H1 (cell line): ENCODE results near the gene HSPA1A. TPM values are rescaled to one million over a fixed set of nuclear protein-coding genes. Genes with fewer than 3 reads are reported as not detected.
A peak's percentile ranks its signal among the peaks of the same experiment; 100 is the strongest.

Experiments used
- CTCF ChIA-PET: fragments of 300-600 bp; sonication (Branson Sonifier 250); formaldehyde crosslinking; loops from one replicate; lab custom pipeline; 2021; ENCODE audit not compliant: partially characterized antibody; lab: Charles Lee
- POLR2A ChIA-PET: fragments of 300-600 bp; sonication (Branson Sonifier 250); formaldehyde crosslinking; loops from one replicate; lab custom pipeline; 2021; ENCODE audit warnings: inconsistent platforms; ENCODE audit not compliant: partially characterized antibody; lab: Charles Lee
- DNase-seq, 2 experiments: peaks; one replicate each; pipeline versions ENCODE4 v3.0.0 to v3.0.0-alpha.2; 2010 to 2022; ENCODE audit warnings: low spot score in 2 of 2, low read depth in 1 of 2, mixed read lengths in 1 of 2
- FAIRE-seq: peaks from 2 replicates; lab custom pipeline; 2011; peaks lifted over from hg19 to GRCh38; lab: Jason Lieb, UNC
- H2AFZ ChIP-seq: 2 replicates; pipeline ENCODE4 v1.8.1; 2012; ENCODE audit warnings: low read length, inconsistent platforms
- H2AK5ac ChIP-seq: 2 replicates; pipeline ENCODE4 v1.6.1; 2013; ENCODE audit warnings: low read depth, low read length
- H2BK120ac ChIP-seq: replicated peaks from 2 replicates; pipeline ENCODE3; 2013; ENCODE audit warnings: low read depth, low read length, inconsistent platforms
- H2BK12ac ChIP-seq: 2 replicates; pipeline ENCODE4 v1.6.1; 2013; ENCODE audit warnings: low read depth, low read length
- H2BK15ac ChIP-seq: 2 replicates; pipeline ENCODE4 v1.6.1; 2013; ENCODE audit warnings: low read length
- H2BK20ac ChIP-seq: 2 replicates; pipeline ENCODE4 v1.6.1; 2013; ENCODE audit warnings: low read length
- H2BK5ac ChIP-seq: 2 replicates; pipeline ENCODE4 v1.6.1; 2013; ENCODE audit warnings: low read depth, low read length
- H3K14ac ChIP-seq: 2 replicates; pipeline ENCODE4 v1.6.1; 2013; ENCODE audit warnings: inconsistent platforms; ENCODE audit not compliant: insufficient read length
- H3K18ac ChIP-seq: 2 replicates; pipeline ENCODE4 v1.6.1; 2013; ENCODE audit warnings: low read length; ENCODE audit errors: extremely low read depth
- H3K23ac ChIP-seq: 2 replicates; pipeline ENCODE4 v1.6.1; 2013; ENCODE audit warnings: inconsistent platforms; ENCODE audit not compliant: insufficient read length
- H3K23me2 ChIP-seq: 2 replicates; pipeline ENCODE4 v1.6.1; 2013; ENCODE audit warnings: low read depth, low read length
- H3K27ac ChIP-seq: 2 replicates; pipeline ENCODE4 v1.6.1; 2011; ENCODE audit warnings: low read depth, low read length, inconsistent platforms
- H3K27me3 ChIP-seq, 4 experiments: replicated peaks in 1 of 4; 1 replicate in 1 of 4; 2 replicates in 3 of 4; pipeline versions ENCODE4 v1.6.1 to v1.8.1; 2011 to 2013; ENCODE audit warnings: low read length in 3 of 4, mild to moderate bottlenecking in 3 of 4, inconsistent platforms in 2 of 4, mixed read lengths in 2 of 4, moderate library complexity in 1 of 4; ENCODE audit not compliant: control insufficient read depth in 3 of 4, insufficient read depth in 3 of 4; ENCODE audit errors: extremely low read depth in 1 of 4
- H3K36me3 ChIP-seq, 4 experiments: 2 replicates each; pipeline versions ENCODE4 v1.6.1 to v1.8.1; 2011 to 2013; ENCODE audit warnings: mild to moderate bottlenecking in 4 of 4, low read length in 3 of 4, moderate library complexity in 2 of 4, control low read depth in 1 of 4, inconsistent platforms in 1 of 4; ENCODE audit not compliant: insufficient read depth in 4 of 4, control insufficient read depth in 2 of 4
- H3K4ac ChIP-seq: replicated peaks from 2 replicates; pipeline ENCODE3; 2013; ENCODE audit warnings: low read length, low read depth, mixed read lengths, inconsistent platforms; ENCODE audit not compliant: insufficient read length
- H3K4me1 ChIP-seq, 4 experiments: replicated peaks in 1 of 4; 1 replicate in 1 of 4; 2 replicates in 3 of 4; pipeline versions ENCODE4 v1.6.1 to v1.8.1; 2011 to 2013; ENCODE audit warnings: low read length in 3 of 4, inconsistent platforms in 2 of 4, mixed read lengths in 1 of 4; ENCODE audit not compliant: insufficient read depth in 4 of 4, control insufficient read depth in 3 of 4
- H3K4me2 ChIP-seq, 2 experiments: 2 replicates each; pipeline versions ENCODE4 v1.6.1 to v1.8.1; 2011 to 2013; ENCODE audit warnings: low read depth in 2 of 2, low read length in 2 of 2, control low read depth in 1 of 2, inconsistent platforms in 1 of 2, mild to moderate bottlenecking in 1 of 2; ENCODE audit not compliant: insufficient read depth in 1 of 2
- H3K4me3 ChIP-seq, 4 experiments: fragments of 200-600, 300-600 bp in 1 of 4; sonication (generic), shearing (Covaris generic), sonication (Bioruptor Twin) in 1 of 4; 2 replicates each; pipeline versions ENCODE4 v1.5.1 to v1.8.1; 2011 to 2016; ENCODE audit warnings: low read length in 4 of 4, low read depth in 3 of 4, control low read depth in 2 of 4, inconsistent platforms in 2 of 4, mild to moderate bottlenecking in 2 of 4, mixed read lengths in 1 of 4, moderate library complexity in 1 of 4; ENCODE audit not compliant: insufficient read depth in 2 of 4; ENCODE audit errors: extremely low read depth in 1 of 4
- H3K56ac ChIP-seq: replicated peaks from 2 replicates; pipeline ENCODE3; 2013; ENCODE audit warnings: low read depth, mild to moderate bottlenecking, mixed read lengths, low read length, inconsistent platforms; ENCODE audit not compliant: insufficient read length
- H3K79me1 ChIP-seq: 2 replicates; pipeline ENCODE4 v1.6.1; 2013; ENCODE audit warnings: low read depth, low read length, control low read depth
- H3K79me2 ChIP-seq, 2 experiments: 2 replicates each; pipeline versions ENCODE4 v1.6.1 to v1.8.1; 2012 to 2013; ENCODE audit warnings: low read length in 2 of 2, mild to moderate bottlenecking in 2 of 2, inconsistent platforms in 1 of 2; ENCODE audit not compliant: insufficient read depth in 2 of 2, control insufficient read depth in 1 of 2
- H3K9ac ChIP-seq, 4 experiments: replicated peaks in 1 of 4; 1 replicate in 1 of 4; 2 replicates in 3 of 4; pipeline versions ENCODE4 v1.6.1 to v1.8.1; 2011 to 2013; ENCODE audit warnings: low read depth in 3 of 4, low read length in 3 of 4, control low read depth in 2 of 4, mild to moderate bottlenecking in 2 of 4, moderate library complexity in 2 of 4, inconsistent platforms in 1 of 4; ENCODE audit errors: extremely low read depth in 1 of 4
- H3K9me3 ChIP-seq, 2 experiments: 2 replicates each; pipeline versions ENCODE4 v1.6.1 to v1.8.1; 2012 to 2013; ENCODE audit warnings: mild to moderate bottlenecking in 2 of 2, moderate library complexity in 2 of 2, control low read depth in 1 of 2, inconsistent platforms in 1 of 2, low read depth in 1 of 2, low read length in 1 of 2, mixed read lengths in 1 of 2; ENCODE audit not compliant: insufficient read depth in 2 of 2
- H4K20me1 ChIP-seq, 2 experiments: replicated peaks in 1 of 2; 2 replicates each; pipeline versions ENCODE3 to v1.8.1; 2011 to 2013; ENCODE audit warnings: inconsistent platforms in 2 of 2, low read length in 2 of 2, mild to moderate bottlenecking in 1 of 2; ENCODE audit not compliant: insufficient read depth in 2 of 2, control insufficient read depth in 1 of 2
- H4K5ac ChIP-seq: 2 replicates; pipeline ENCODE4 v1.6.1; 2013; ENCODE audit warnings: low read length, low read depth, mixed read lengths, inconsistent platforms; ENCODE audit not compliant: insufficient read length
- H4K8ac ChIP-seq: 2 replicates; pipeline ENCODE4 v1.8.0; 2013; ENCODE audit warnings: mild to moderate bottlenecking, moderate library complexity, low read length, inconsistent platforms; ENCODE audit not compliant: insufficient read depth; ENCODE audit errors: extremely low read depth
- H4K91ac ChIP-seq: replicated peaks from 2 replicates; pipeline ENCODE3; 2013; ENCODE audit warnings: low read length, mixed read lengths, inconsistent platforms; ENCODE audit not compliant: insufficient read length
- CHD1 ChIP-seq: IDR thresholded peaks from 2 replicates; pipeline ENCODE4 v1.6.1; 2012; ENCODE audit warnings: low read depth, low read length, improper control_type of control experiment
- CREB1 ChIP-seq: IDR thresholded peaks from 2 replicates; pipeline ENCODE4 v1.6.1; 2012; ENCODE audit warnings: inconsistent platforms
- EZH2 ChIP-seq: fragments of 200-600 bp; sonication (generic); IDR thresholded peaks from 2 replicates; pipeline ENCODE4 v1.7.1; 2012; ENCODE audit warnings: low read depth, mild to moderate bottlenecking, moderate library complexity, low read length, inconsistent platforms; ENCODE audit not compliant: severe bottlenecking
- FOSL1 ChIP-seq: IDR thresholded peaks from 2 replicates; pipeline ENCODE4 v1.6.1; 2011; ENCODE audit warnings: mild to moderate bottlenecking, low read depth, low read length, moderate library complexity; ENCODE audit not compliant: insufficient read depth
- GTF2F1 ChIP-seq: IDR thresholded peaks from 2 replicates; pipeline ENCODE4 v1.6.1; 2012; ENCODE audit warnings: low read depth, low read length, improper control_type of control experiment, borderline replicate concordance
- POLR2A ChIP-seq, 2 experiments: IDR thresholded peaks; 1 replicate in 1 of 2; 2 replicates in 1 of 2; pipeline ENCODE4 v1.6.1; 2011; ENCODE audit warnings: low read depth in 2 of 2, low read length in 2 of 2, mild to moderate bottlenecking in 2 of 2; ENCODE audit errors: control extremely low read depth in 1 of 2
- POLR2AphosphoS5 ChIP-seq: IDR thresholded peaks from 2 replicates; pipeline ENCODE4 v1.6.1; 2011; ENCODE audit warnings: low read depth, low read length
- POU5F1 ChIP-seq: IDR thresholded peaks from 2 replicates; pipeline ENCODE4 v1.6.1; 2011; ENCODE audit warnings: low read depth, mild to moderate bottlenecking, low read length, moderate library complexity
- RAD21 ChIP-seq, 2 experiments: IDR thresholded peaks in 1 of 2; conservative IDR thresholded peaks in 1 of 2; 2 replicates each; pipeline ENCODE4 v1.6.1; 2011; ENCODE audit warnings: low read depth in 2 of 2, low read length in 2 of 2, improper control_type of control experiment in 1 of 2, inconsistent platforms in 1 of 2, mild to moderate bottlenecking in 1 of 2, moderate library complexity in 1 of 2
- RBBP5 ChIP-seq: IDR thresholded peaks from 2 replicates; pipeline ENCODE4 v1.7.1; 2012; ENCODE audit warnings: low read depth, mild to moderate bottlenecking, inconsistent platforms, low read length, moderate library complexity, borderline replicate concordance
- RFX5 ChIP-seq: IDR thresholded peaks from 2 replicates; pipeline ENCODE4 v1.6.1; 2011; ENCODE audit warnings: low read depth, low read length, improper control_type of control experiment, borderline replicate concordance
- SUZ12 ChIP-seq: fragments of 200-600 bp; sonication (generic); IDR thresholded peaks from 2 replicates; pipeline ENCODE4 v1.6.1; 2012; ENCODE audit warnings: mild to moderate bottlenecking, inconsistent platforms, low read length, moderate library complexity, mixed read lengths
- TAF7 ChIP-seq: optimal IDR thresholded peaks from 2 replicates; pipeline ENCODE3; 2011; ENCODE audit warnings: low read depth, mild to moderate bottlenecking, inconsistent platforms, low read length, moderate library complexity, borderline replicate concordance
- WGBS, 2 experiments: shearing (Covaris generic) in 1 of 2; methylation state at CpG; one replicate each; pipeline versions ENCODE4 v1.1.6 to v1.1.7; 2013 to 2015; ENCODE audit warnings: low lambda C conversion rate in 2 of 2, mixed read lengths in 2 of 2, inconsistent platforms in 1 of 2, low coverage in 1 of 2, missing lambda C conversion rate in 1 of 2; ENCODE audit not compliant: insufficient replicate concordance in 2 of 2, insufficient coverage in 1 of 2, insufficient read length in 1 of 2; ENCODE audit errors: extremely low coverage in 1 of 2, missing lambda C conversion rate in 1 of 2; 5-methylcytosine and 5-hydroxymethylcytosine counted together
- polyA plus RNA-seq, 7 experiments: library from polyadenylated mRNA; depleted of rRNA in 3 of 7; stranded (reverse) in 5 of 7; unstranded in 2 of 7; fragments of >200 nt in 5 of 7; fragments of 200-250 nt in 2 of 7; gene quantifications; 1 replicate in 5 of 7; 2 replicates in 1 of 7; 4 replicates in 1 of 7; pipeline versions ENCODE4 v1.2.1 to v1.2.3, GENCODE V29; 2011 to 2013; ENCODE audit warnings: missing spikeins in 2 of 7, mixed read lengths in 2 of 7
- total RNA-seq: library from RNA; stranded (reverse); fragmentation: NEBNext Ultra II Directional; extraction: Animal tissue kit (Norgen Biotek cat#: 25700); gene quantifications from 2 replicates; pipeline ENCODE4 v1.2.1, GENCODE V29; 2021

HSPA1A gene
- total and polyA plus RNA-seq, 2 of the 8 experiments (the other 6 are each of a cell fraction or from before 2014, with no cell fraction given), result 40.7 to 54.0 TPM

- H2BK12ac ChIP-seq, result no peak overlapping the region
- H4K8ac ChIP-seq, result no peak overlapping the region
- no peak for DNase-seq
- H3K4me3 ChIP-seq, result peak overlapping the region; percentile 70 to 99 (median 92)
- no peak for FAIRE-seq
- peak overlapping the region; percentile 12 for H3K4ac ChIP-seq
- peak overlapping the region; percentile 32; the same call in 1 of the 2 replicates for H2BK5ac ChIP-seq
- peak overlapping the region; percentile 4 for H3K18ac ChIP-seq
- no peak overlapping the region for H2AFZ ChIP-seq
- no peak overlapping the region for H2BK120ac ChIP-seq
- H3K23ac ChIP-seq, result no peak overlapping the region
- H2AK5ac ChIP-seq, result no peak overlapping the region
- ChIA-PET CTCF (interaction anchor here (0.6 to 4.5 kb wide), 5 partner anchors 45 to 70 kb away, joined by 3 to 15 read pairs (median 7); no protein-coding TSS in a partner anchor), POLR2A (interaction anchor here (0.5 to 11.4 kb wide), 31 partner anchors 11 to 214 kb away, joined by 3 to 189 read pairs (median 6); partner anchors contain the start of genes BAG6, C6orf47, DXO and GPANK1)
- H3K79me2 ChIP-seq, result peaks cover 17 to 44% of the 10 kb centered on the region in 2 experiments
- peak overlapping the region; percentile 84 to 99 for H3K4me2 ChIP-seq
- no peak overlapping the region for H4K91ac ChIP-seq
- no peaks in the 10 kb centered on the region for H3K9me3 ChIP-seq
- peak overlapping the region; percentile 79 for H3K56ac ChIP-seq
- no peak overlapping the region for H3K14ac ChIP-seq
- H3K36me3 ChIP-seq, result peaks cover 34 to 57% (median 46%) of the 10 kb centered on the region in 4 experiments
- peak overlapping the region; percentile 2; the same call in 1 of the 2 replicates for H3K27ac ChIP-seq
- peaks cover 2 to 9% (median 6%) of the 10 kb centered on the region in 4 experiments; a peak in 5 of 7 replicates for H3K4me1 ChIP-seq
- peaks cover 18 to 22% of the 10 kb centered on the region in 2 experiments for H4K20me1 ChIP-seq
- peaks cover 15% of the 10 kb centered on the region for H3K23me2 ChIP-seq
- H2BK15ac ChIP-seq, result no peak overlapping the region
- H4K5ac ChIP-seq, result no peak overlapping the region
- WGBS, 2 experiments, result 13% methylated on average over 14 of the region's 14 CpGs; no CpG with 5 or more reads in 1 of the 2 experiments
- peak overlapping the region; percentile 58 to 96 (median 84) for H3K9ac ChIP-seq
- no peaks in the 10 kb centered on the region for H3K27me3 ChIP-seq
- peaks cover 3% of the 10 kb centered on the region; the same call in 1 of the 2 replicates for H3K79me1 ChIP-seq
- no peak overlapping the region for H2BK20ac ChIP-seq
- no peak for TF ChIP-seq RFX5
- TF ChIP-seq GTF2F1, result no peak
- no peak for TF ChIP-seq FOSL1
- no peak for TF ChIP-seq POLR2A (IDR thresholded peaks at IDR 0.05; ENCODE audit: control extremely low read depth in 1 of 2, low read depth in 2 of 2, low read length in 2 of 2)
- no peak for TF ChIP-seq EZH2
- no peak for TF ChIP-seq CHD1
- no peak for TF ChIP-seq RBBP5
- TF ChIP-seq RAD21 (IDR thresholded peaks at IDR 0.05 in 1 of 2, conservative IDR thresholded peaks at IDR 0.05 in 1 of 2; ENCODE audit: low read depth in 2 of 2, low read length in 2 of 2), result no peak
- no peak for TF ChIP-seq CREB1
- no peak; the same call in 1 of the 2 replicates for TF ChIP-seq POLR2AphosphoS5
- TF ChIP-seq SUZ12, result no peak
- TF ChIP-seq TAF7, result no peak
- no peak for TF ChIP-seq POU5F1
Measured at GRCh38 chr6:31836047-31836473, 20.7 kb downstream of the HSPA1A start.
